H9 (cell line): ENCODE data around the gene CCDC57. TPM values are rescaled to one million over a fixed set of nuclear protein-coding genes. Genes with fewer than 3 reads are reported as not detected.

Experiments used
- DNase-seq: peaks from one replicate; pipeline ENCODE4 v3.0.0-alpha.2; 2017
- H2AFZ ChIP-seq: one replicate; pipeline ENCODE4 v1.6.1; 2013; ENCODE audit warnings: mild to moderate bottlenecking, low read length, control low read depth, moderate library complexity
- H2AK5ac ChIP-seq: 2 replicates; pipeline ENCODE4 v1.6.1; 2013; ENCODE audit warnings: low read length, control low read depth, mixed read lengths; ENCODE audit not compliant: insufficient read length
- H2BK120ac ChIP-seq: one replicate; pipeline ENCODE4 v1.6.1; 2013; ENCODE audit warnings: low read depth, mild to moderate bottlenecking, low read length, control low read depth, inconsistent platforms; ENCODE audit not compliant: poor library complexity, severe bottlenecking
- H2BK12ac ChIP-seq: 2 replicates; pipeline ENCODE4 v1.6.1; 2013; ENCODE audit warnings: low read length, control low read depth, mixed read lengths, low read depth; ENCODE audit not compliant: insufficient read length
- H2BK15ac ChIP-seq: 2 replicates; pipeline ENCODE4 v1.6.1; 2013; ENCODE audit warnings: low read depth, low read length, control low read depth
- H2BK20ac ChIP-seq: one replicate; pipeline ENCODE4 v1.6.1; 2013; ENCODE audit warnings: low read depth, mild to moderate bottlenecking, low read length, control low read depth, inconsistent platforms; ENCODE audit not compliant: poor library complexity, severe bottlenecking
- H2BK5ac ChIP-seq: 2 replicates; pipeline ENCODE4 v1.6.1; 2013; ENCODE audit warnings: low read length, control low read depth, mixed read lengths; ENCODE audit not compliant: insufficient read length
- H3K14ac ChIP-seq: 2 replicates; pipeline ENCODE4 v1.6.1; 2013; ENCODE audit warnings: low read length, control low read depth; ENCODE audit not compliant: insufficient read depth
- H3K18ac ChIP-seq: 2 replicates; pipeline ENCODE4 v1.6.1; 2013; ENCODE audit warnings: low read depth, mild to moderate bottlenecking, mixed read lengths, low read length, control low read depth; ENCODE audit not compliant: insufficient read length
- H3K23ac ChIP-seq: 2 replicates; pipeline ENCODE4 v1.6.1; 2013; ENCODE audit warnings: low read length, control low read depth, mixed read lengths, low read depth; ENCODE audit not compliant: insufficient read length
- H3K23me2 ChIP-seq: 2 replicates; pipeline ENCODE4 v1.6.1; 2013; ENCODE audit warnings: low read depth, mild to moderate bottlenecking, mixed read lengths, low read length, control low read depth; ENCODE audit not compliant: insufficient read length, poor library complexity, severe bottlenecking
- H3K27ac ChIP-seq: 2 replicates; pipeline ENCODE4 v1.5.1; 2013; ENCODE audit warnings: low read length, control low read depth, mixed read lengths, low read depth; ENCODE audit not compliant: insufficient read length
- H3K27me3 ChIP-seq: 2 replicates; pipeline ENCODE4 v1.6.1; 2013; ENCODE audit warnings: low read length, control low read depth, inconsistent platforms; ENCODE audit not compliant: insufficient read depth
- H3K4ac ChIP-seq: 2 replicates; pipeline ENCODE4 v1.6.1; 2013; ENCODE audit warnings: low read depth, mild to moderate bottlenecking, control low read depth, inconsistent platforms, low read length, moderate library complexity
- H3K4me1 ChIP-seq: 2 replicates; pipeline ENCODE4 v1.6.1; 2013; ENCODE audit warnings: low read length, control low read depth, inconsistent platforms; ENCODE audit not compliant: insufficient read depth
- H3K4me2 ChIP-seq: 2 replicates; pipeline ENCODE4 v1.6.1; 2013; ENCODE audit warnings: low read length, control low read depth, mixed read lengths; ENCODE audit not compliant: insufficient read length, insufficient read depth
- H3K56ac ChIP-seq: 2 replicates; pipeline ENCODE4 v1.6.1; 2013; ENCODE audit warnings: low read depth, mild to moderate bottlenecking, mixed read lengths, low read length, control low read depth; ENCODE audit not compliant: insufficient read length
- H3K79me1 ChIP-seq: 2 replicates; pipeline ENCODE4 v1.6.1; 2013; ENCODE audit warnings: low read depth, mild to moderate bottlenecking, moderate library complexity, low read length, control low read depth, inconsistent platforms; ENCODE audit not compliant: insufficient read depth, poor library complexity, severe bottlenecking
- H3K79me2 ChIP-seq: 2 replicates; pipeline ENCODE4 v1.6.1; 2013; ENCODE audit warnings: low read length, control low read depth, inconsistent platforms; ENCODE audit not compliant: insufficient read depth
- H3K9ac ChIP-seq: 2 replicates; pipeline ENCODE4 v1.6.1; 2013; ENCODE audit warnings: low read length, control low read depth, mixed read lengths; ENCODE audit not compliant: insufficient read length; ENCODE audit errors: extremely low read depth
- H3K9me3 ChIP-seq: one replicate; pipeline ENCODE4 v1.6.1; 2013; ENCODE audit warnings: low read depth, low read length, inconsistent platforms; ENCODE audit not compliant: control insufficient read depth
- H3T11ph ChIP-seq: one replicate; pipeline ENCODE4 v1.6.1; 2013; ENCODE audit warnings: mild to moderate bottlenecking, low read length, control low read depth, inconsistent platforms
- H4K20me1 ChIP-seq: one replicate; pipeline ENCODE4 v1.6.1; 2013; ENCODE audit not compliant: control insufficient read depth, insufficient read length, insufficient read depth
- H4K5ac ChIP-seq: 2 replicates; pipeline ENCODE4 v1.6.1; 2013; ENCODE audit warnings: low read depth, mild to moderate bottlenecking, mixed read lengths, low read length, control low read depth; ENCODE audit not compliant: insufficient read length
- H4K8ac ChIP-seq: replicated peaks from 2 replicates; pipeline ENCODE4 v1.6.1; 2013; ENCODE audit warnings: low read length, control low read depth, mixed read lengths, low read depth; ENCODE audit not compliant: insufficient read length
- H4K91ac ChIP-seq: 2 replicates; pipeline ENCODE4 v1.6.1; 2013; ENCODE audit warnings: low read depth, mild to moderate bottlenecking, moderate library complexity, mixed read lengths, low read length, control low read depth; ENCODE audit not compliant: insufficient read length
- H3K27ac Mint-ChIP-seq, 3 experiments: 2 replicates in 2 of 3; 3 replicates in 1 of 3; pipeline ENCODE4 v1.8.0; 2020 to 2021; ENCODE audit warnings: mixed read lengths in 3 of 3, mild to moderate bottlenecking in 1 of 3, moderate library complexity in 1 of 3
- H3K27me3 Mint-ChIP-seq: 2 replicates; pipeline ENCODE4 v1.8.0; 2021; ENCODE audit warnings: low read depth, mild to moderate bottlenecking, moderate library complexity, mixed read lengths
- H3K36me3 Mint-ChIP-seq, 3 experiments: 2 replicates in 2 of 3; 3 replicates in 1 of 3; pipeline ENCODE4 v1.8.0; 2020 to 2021; ENCODE audit warnings: low read depth in 3 of 3, mixed read lengths in 3 of 3; ENCODE audit not compliant: insufficient read depth in 1 of 3
- H3K4me1 Mint-ChIP-seq, 2 experiments: 2 replicates each; pipeline ENCODE4 v1.8.0; 2020; ENCODE audit warnings: mixed read lengths in 2 of 2
- H3K4me3 Mint-ChIP-seq, 2 experiments: 2 replicates in 1 of 2; 3 replicates in 1 of 2; pipeline ENCODE4 v1.8.0; 2020 to 2021; ENCODE audit warnings: mild to moderate bottlenecking in 2 of 2, mixed read lengths in 2 of 2, moderate library complexity in 1 of 2
- H3K9me3 Mint-ChIP-seq, 2 experiments: 2 replicates in 1 of 2; 3 replicates in 1 of 2; pipeline ENCODE4 v1.8.0; 2020; ENCODE audit warnings: mild to moderate bottlenecking in 2 of 2, mixed read lengths in 2 of 2, moderate library complexity in 1 of 2
- WGBS: extraction: QIAGEN DNeasy Blood & Tissue Kit; methylation state at CpG from one replicate; pipeline ENCODE4 v1.1.7; 2013; ENCODE audit warnings: missing lambda C conversion rate, low lambda C conversion rate, mixed read lengths; ENCODE audit not compliant: insufficient read length; ENCODE audit errors: extremely low coverage; 5-methylcytosine and 5-hydroxymethylcytosine counted together
- total RNA-seq: library from RNA; stranded (reverse); gene quantifications from 2 replicates; pipeline ENCODE4 v1.2.1, GENCODE V29; 2021
- TF ChIP-seq, protein P1 (sequence below): fragments of 200-600 bp; sonication (generic); conservative IDR thresholded peaks from 3 replicates; pipeline ENCODE4 v1.8.0; 2021; ENCODE audit warnings: antibody characterized with exemption, mild to moderate bottlenecking

CCDC57 gene
- total RNA-seq, 1 experiment from 2014 or later, result 11.0 TPM

DNA sequence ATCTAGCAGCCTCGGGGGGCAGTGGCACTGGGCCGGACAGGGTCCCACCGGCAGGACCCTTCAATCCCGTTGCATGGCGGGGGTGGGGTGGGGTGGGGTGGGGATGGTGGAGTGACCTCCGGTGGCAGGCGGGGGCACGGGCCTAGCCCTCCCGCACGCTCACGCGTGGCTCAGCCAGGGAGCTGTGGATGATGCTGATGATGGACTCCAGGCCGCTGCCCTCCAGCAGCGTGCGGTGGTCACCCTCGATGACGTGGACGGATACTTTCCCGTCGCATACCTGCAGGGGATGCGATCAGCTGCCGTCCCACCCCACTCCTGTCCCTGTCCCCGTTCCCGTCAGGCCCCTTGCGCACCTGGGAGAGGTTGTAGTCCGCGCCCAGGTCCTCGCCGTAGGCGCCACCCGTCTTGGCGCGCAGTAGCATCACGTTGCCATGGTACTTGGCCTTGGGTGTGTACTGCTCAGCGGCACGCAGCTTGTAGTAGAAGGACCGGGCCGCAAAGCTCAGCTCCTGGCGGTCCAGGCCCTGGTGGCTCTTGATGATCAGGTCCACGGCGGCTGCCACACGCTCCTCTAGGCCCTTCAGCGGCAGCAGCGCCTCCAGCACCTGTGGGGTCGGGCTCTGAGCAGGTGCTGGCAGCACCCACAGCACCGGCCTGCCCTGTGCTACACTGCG is 133.5 kb downstream of the CCDC57 start:
- H2BK5ac ChIP-seq, result no peak overlapping the region
- H3K4ac ChIP-seq, result no peak overlapping the region
- H2AK5ac ChIP-seq, result no peak overlapping the region
- H4K91ac ChIP-seq, result no peak overlapping the region
- H3T11ph ChIP-seq, result no peak overlapping the region
- H2AFZ ChIP-seq, result no peak overlapping the region
- no peaks in the 10 kb centered on the region for H3K79me2 ChIP-seq
- H4K5ac ChIP-seq, result no peak overlapping the region
- H3K27ac ChIP-seq, result no peak overlapping the region
- Mint-ChIP-seq H3K27ac (no peak overlapping the region), H3K4me1 (no peaks in the 10 kb centered on the region; a peak in 2 of 4 replicates), H3K27me3 (peaks cover 13% of the 10 kb centered on the region), H3K4me3 (no peak overlapping the region), H3K9me3 (no peaks in the 10 kb centered on the region), H3K36me3 (peaks cover 20 to 48% (median 46%) of the 10 kb centered on the region in 3 experiments; a peak in 6 of 7 replicates)
- H2BK120ac ChIP-seq, result no peak overlapping the region
- no peak overlapping the region for H3K56ac ChIP-seq
- H3K14ac ChIP-seq, result no peak overlapping the region
- H4K8ac ChIP-seq, result no peak overlapping the region
- no peaks in the 10 kb centered on the region for H4K20me1 ChIP-seq
- H3K4me1 ChIP-seq, result no peaks in the 10 kb centered on the region
- H3K27me3 ChIP-seq, result no peaks in the 10 kb centered on the region
- no peak overlapping the region for H3K18ac ChIP-seq
- no peak overlapping the region for H2BK12ac ChIP-seq
- no peaks in the 10 kb centered on the region for H3K23me2 ChIP-seq
- H3K4me2 ChIP-seq, result no peak overlapping the region
- no peak overlapping the region for H3K9ac ChIP-seq
- WGBS, result no CpG with 5 or more reads among the region's 47 CpGs
- no peak overlapping the region for H3K23ac ChIP-seq
- H2BK20ac ChIP-seq, result no peak overlapping the region
- DNase-seq, result no peak
- H3K9me3 ChIP-seq, result no peaks in the 10 kb centered on the region
- TF ChIP-seq, protein P1, sequence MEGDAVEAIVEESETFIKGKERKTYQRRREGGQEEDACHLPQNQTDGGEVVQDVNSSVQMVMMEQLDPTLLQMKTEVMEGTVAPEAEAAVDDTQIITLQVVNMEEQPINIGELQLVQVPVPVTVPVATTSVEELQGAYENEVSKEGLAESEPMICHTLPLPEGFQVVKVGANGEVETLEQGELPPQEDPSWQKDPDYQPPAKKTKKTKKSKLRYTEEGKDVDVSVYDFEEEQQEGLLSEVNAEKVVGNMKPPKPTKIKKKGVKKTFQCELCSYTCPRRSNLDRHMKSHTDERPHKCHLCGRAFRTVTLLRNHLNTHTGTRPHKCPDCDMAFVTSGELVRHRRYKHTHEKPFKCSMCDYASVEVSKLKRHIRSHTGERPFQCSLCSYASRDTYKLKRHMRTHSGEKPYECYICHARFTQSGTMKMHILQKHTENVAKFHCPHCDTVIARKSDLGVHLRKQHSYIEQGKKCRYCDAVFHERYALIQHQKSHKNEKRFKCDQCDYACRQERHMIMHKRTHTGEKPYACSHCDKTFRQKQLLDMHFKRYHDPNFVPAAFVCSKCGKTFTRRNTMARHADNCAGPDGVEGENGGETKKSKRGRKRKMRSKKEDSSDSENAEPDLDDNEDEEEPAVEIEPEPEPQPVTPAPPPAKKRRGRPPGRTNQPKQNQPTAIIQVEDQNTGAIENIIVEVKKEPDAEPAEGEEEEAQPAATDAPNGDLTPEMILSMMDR, result no peak
- H2BK15ac ChIP-seq, result no peak overlapping the region
- no peaks in the 10 kb centered on the region for H3K79me1 ChIP-seq
